ENCODE measurements around the gene SAP30BP.

The SAP30BP gene

DNA sequence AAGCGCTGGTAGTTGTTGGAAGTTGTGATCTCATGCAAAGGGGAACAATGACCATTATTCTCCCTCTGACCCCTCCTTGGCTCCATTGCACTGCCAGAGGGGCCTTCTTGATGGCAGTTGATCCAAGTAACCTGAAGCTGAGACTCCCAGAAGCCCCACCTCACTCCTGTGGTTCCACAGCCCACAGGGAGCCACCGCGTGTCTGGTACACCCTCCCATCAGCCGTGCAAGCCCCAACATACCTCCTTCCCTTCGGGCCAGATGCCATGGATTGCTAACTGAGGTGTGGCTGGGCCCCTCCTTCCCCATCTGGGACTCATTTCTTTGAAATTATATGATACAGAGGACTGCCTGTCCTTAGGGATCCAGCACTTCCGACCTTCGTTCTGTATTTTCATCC, 17.8 kb downstream of the SAP30BP start:
- Mint-ChIP-seq H3K9me3 (no peaks in the 10 kb centered on the region), H3K27ac (peak overlapping the region; percentile 68), H3K4me1 (no peaks in the 10 kb centered on the region), H3K4me3 (no peak overlapping the region), H3K36me3 (ENCODE audit: low read depth) (peaks cover 33% of the 10 kb centered on the region), H3K27me3 (ENCODE audit: low read depth, poor library complexity) (no peaks in the 10 kb centered on the region)
- DNase-seq, result no peak
- TF ChIP-seq, protein P1, sequence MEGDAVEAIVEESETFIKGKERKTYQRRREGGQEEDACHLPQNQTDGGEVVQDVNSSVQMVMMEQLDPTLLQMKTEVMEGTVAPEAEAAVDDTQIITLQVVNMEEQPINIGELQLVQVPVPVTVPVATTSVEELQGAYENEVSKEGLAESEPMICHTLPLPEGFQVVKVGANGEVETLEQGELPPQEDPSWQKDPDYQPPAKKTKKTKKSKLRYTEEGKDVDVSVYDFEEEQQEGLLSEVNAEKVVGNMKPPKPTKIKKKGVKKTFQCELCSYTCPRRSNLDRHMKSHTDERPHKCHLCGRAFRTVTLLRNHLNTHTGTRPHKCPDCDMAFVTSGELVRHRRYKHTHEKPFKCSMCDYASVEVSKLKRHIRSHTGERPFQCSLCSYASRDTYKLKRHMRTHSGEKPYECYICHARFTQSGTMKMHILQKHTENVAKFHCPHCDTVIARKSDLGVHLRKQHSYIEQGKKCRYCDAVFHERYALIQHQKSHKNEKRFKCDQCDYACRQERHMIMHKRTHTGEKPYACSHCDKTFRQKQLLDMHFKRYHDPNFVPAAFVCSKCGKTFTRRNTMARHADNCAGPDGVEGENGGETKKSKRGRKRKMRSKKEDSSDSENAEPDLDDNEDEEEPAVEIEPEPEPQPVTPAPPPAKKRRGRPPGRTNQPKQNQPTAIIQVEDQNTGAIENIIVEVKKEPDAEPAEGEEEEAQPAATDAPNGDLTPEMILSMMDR (IDR thresholded peaks at IDR 0.05), result no peak

DNA sequence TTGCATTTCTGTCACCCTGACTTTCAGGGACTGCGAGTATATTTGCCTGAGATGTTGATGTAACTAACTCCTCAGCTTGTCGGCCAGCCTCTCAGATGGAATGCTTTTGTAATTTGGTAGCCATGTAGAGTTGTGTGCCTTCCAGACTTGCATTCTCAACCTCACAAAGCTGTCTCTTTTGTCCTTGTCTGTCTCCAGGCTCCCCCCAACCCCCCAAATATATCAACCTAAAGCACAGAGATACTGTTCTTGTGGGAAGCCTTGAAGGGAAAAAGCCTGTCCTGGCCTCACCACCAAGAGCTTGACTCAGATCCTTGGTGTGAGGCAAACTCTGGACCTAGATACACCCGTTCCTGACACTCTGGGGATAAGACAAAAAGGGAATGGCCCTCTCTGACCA, 18.4 kb downstream of the SAP30BP start:
- H3K36me3 Mint-ChIP-seq (ENCODE audit: low read depth), result peaks cover 29% of the 10 kb centered on the region
- no peak overlapping the region for H3K4me3 Mint-ChIP-seq
- no peak for DNase-seq
- no peaks in the 10 kb centered on the region for H3K9me3 Mint-ChIP-seq
- H3K27me3 Mint-ChIP-seq (ENCODE audit: low read depth, poor library complexity), result no peaks in the 10 kb centered on the region
- TF ChIP-seq, protein P1 (IDR thresholded peaks at IDR 0.05), result no peak
- H3K4me1 Mint-ChIP-seq, result peaks cover 2% of the 10 kb centered on the region
- peak overlapping the region; percentile 68 for H3K27ac Mint-ChIP-seq

DNA sequence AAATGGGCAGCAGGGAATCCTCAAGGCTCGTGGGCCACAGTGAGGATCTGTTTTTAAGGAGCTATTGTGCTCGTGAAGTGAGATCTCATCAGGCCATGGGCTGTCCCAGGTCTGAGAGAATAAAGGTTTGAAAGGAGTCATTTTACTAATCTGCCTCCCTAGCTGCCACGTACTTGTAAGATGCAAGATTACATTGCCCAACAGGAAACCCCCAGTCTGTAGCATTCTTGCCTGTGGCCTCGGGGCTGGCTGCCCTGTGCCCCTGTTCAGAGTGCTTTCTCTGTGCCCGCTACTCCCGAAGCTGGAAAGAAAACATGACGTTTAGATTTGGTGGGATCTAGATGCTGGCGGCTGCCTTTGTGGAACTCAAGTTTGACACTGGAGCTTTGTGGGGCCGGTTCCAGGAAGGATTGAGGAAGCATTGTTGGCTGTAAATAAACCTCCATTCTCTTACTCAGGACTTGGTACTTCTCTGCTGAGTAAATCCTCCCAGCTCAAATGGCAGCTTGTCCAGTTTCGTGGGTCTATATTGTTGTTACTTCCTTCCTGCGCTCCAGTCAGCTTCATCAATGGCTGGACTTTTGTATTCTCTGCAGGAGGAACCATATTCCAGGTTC, 21.2 kb downstream of the SAP30BP start:
- Mint-ChIP-seq H3K4me3 (no peak overlapping the region), H3K4me1 (peaks cover 19% of the 10 kb centered on the region), H3K36me3 (ENCODE audit: low read depth) (peaks cover 26% of the 10 kb centered on the region), H3K27ac (no peak overlapping the region), H3K27me3 (ENCODE audit: low read depth, poor library complexity) (no peaks in the 10 kb centered on the region), H3K9me3 (no peaks in the 10 kb centered on the region)
- DNase-seq, result no peak
- TF ChIP-seq, protein P1 (IDR thresholded peaks at IDR 0.05), result no peak

DNA sequence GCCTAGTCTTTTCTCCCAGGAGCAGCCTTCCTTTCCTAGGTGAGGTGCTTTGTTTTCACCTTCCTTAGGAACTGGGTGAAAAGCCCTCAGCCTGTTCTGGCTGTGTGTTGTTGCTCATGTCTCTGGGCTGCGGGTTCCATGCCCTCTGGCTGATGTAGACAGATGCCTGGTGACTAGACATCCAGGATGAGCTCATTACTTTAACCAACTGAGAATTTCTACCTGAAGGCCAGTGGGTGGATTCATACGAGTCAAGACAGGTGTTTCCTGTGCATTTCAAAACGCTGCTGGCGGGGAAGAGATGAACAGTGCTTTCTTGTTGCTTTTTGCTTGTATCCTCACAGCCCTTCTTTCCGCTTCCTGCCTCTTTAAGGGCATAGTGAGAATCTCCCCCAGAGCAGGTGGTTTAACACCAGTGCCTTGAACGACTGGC, 22.3 kb downstream of the SAP30BP start:
- DNase-seq, result no peak
- Mint-ChIP-seq H3K27me3 (ENCODE audit: low read depth, poor library complexity) (no peaks in the 10 kb centered on the region), H3K4me3 (no peak overlapping the region), H3K4me1 (peaks cover 19% of the 10 kb centered on the region), H3K27ac (no peak overlapping the region), H3K36me3 (ENCODE audit: low read depth) (peaks cover 27% of the 10 kb centered on the region), H3K9me3 (no peaks in the 10 kb centered on the region)
- TF ChIP-seq, protein P1 (IDR thresholded peaks at IDR 0.05), result no peak

DNA sequence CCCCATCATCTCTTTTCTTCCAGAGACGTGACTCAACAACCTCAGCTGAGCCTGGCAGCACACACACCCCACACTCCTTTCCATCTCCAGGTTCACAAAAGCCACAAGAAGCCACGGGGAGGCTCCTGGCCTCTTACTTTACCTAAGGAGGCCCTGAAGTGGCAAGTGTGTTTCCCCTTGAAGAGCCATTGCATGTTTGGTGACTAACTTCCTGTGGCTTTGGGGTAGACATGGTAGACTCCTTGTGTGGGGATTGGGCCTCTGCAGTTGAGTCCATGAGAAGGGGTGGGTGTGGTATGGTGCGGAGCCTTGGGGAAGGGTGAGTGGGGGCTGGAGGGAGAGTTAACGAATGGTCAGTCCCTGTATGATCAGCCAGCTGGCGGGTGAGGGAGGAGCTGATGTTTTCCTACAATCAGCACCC, 24.2 kb downstream of the SAP30BP start:
- peak overlapping the region; percentile 83 for H3K27ac Mint-ChIP-seq
- TF ChIP-seq, protein P1 (IDR thresholded peaks at IDR 0.05), result no peak
- DNase-seq, result no peak
- H3K9me3 Mint-ChIP-seq, result no peaks in the 10 kb centered on the region
- H3K4me1 Mint-ChIP-seq, result peaks cover 19% of the 10 kb centered on the region
- no peaks in the 10 kb centered on the region for H3K27me3 Mint-ChIP-seq (ENCODE audit: low read depth, poor library complexity)
- no peak overlapping the region for H3K4me3 Mint-ChIP-seq
- peaks cover 28% of the 10 kb centered on the region for H3K36me3 Mint-ChIP-seq (ENCODE audit: low read depth)

Measured in nephron progenitor cell (in vitro differentiated cells).